Fibroblast of the aortic adventitia (primary cell): ENCODE results near the gene NCAN. TPM values are rescaled to one million over a fixed set of nuclear protein-coding genes. Genes with fewer than 3 reads are reported as not detected.

ENCODE experiments used
- DNase-seq: peaks from one replicate; pipeline ENCODE4 v3.0.0-alpha.2; 2010; ENCODE audit warnings: low read depth
- H3K4me3 ChIP-seq: 2 replicates; pipeline ENCODE4 v1.5.1; 2011; ENCODE audit warnings: low read depth, mild to moderate bottlenecking, control low read depth, low read length, moderate library complexity
- CTCF ChIP-seq: IDR thresholded peaks from 2 replicates; pipeline ENCODE4 v1.5.1; 2011; ENCODE audit warnings: mild to moderate bottlenecking, low read length, control low read depth, inconsistent platforms; ENCODE audit not compliant: insufficient read depth
- total RNA-seq: library from RNA; depleted of rRNA; stranded (reverse); fragments of >200 nt; gene quantifications from 2 replicates; pipeline ENCODE4 v1.2.3, GENCODE V29; 2012; ENCODE audit warnings: low replicate concordance

NCAN gene
- total RNA-seq, 1 donor, result not detected

GRCh38 chr19:19261350-19262189 is 49.8 kb downstream of the NCAN start:
- no peak for DNase-seq
- no peak overlapping the region for H3K4me3 ChIP-seq
- TF ChIP-seq CTCF, result no peak

GRCh38 chr19:19262190-19263057 is 50.7 kb downstream of the NCAN start:
- DNase-seq, result no peak
- TF ChIP-seq CTCF, result no peak
- H3K4me3 ChIP-seq, result no peak overlapping the region

GRCh38 chr19:19263886-19264487 is 52.2 kb downstream of the NCAN start:
- no peak for DNase-seq
- TF ChIP-seq CTCF, result no peak
- no peak overlapping the region for H3K4me3 ChIP-seq

GRCh38 chr19:19267305-19267704 is 55.5 kb downstream of the NCAN start:
- DNase-seq, result no peak
- H3K4me3 ChIP-seq, result no peak overlapping the region

GRCh38 chr19:19268453-19269385 is 57.0 kb downstream of the NCAN start:
- no peak for DNase-seq
- no peak for TF ChIP-seq CTCF
- no peak overlapping the region for H3K4me3 ChIP-seq

More at GRCh38 chr19:19267305-19267704, 55.5 kb downstream of the NCAN start:
- no peak for TF ChIP-seq CTCF
